ENCODE results near the gene CORO6.

The CORO6 gene

DNA sequence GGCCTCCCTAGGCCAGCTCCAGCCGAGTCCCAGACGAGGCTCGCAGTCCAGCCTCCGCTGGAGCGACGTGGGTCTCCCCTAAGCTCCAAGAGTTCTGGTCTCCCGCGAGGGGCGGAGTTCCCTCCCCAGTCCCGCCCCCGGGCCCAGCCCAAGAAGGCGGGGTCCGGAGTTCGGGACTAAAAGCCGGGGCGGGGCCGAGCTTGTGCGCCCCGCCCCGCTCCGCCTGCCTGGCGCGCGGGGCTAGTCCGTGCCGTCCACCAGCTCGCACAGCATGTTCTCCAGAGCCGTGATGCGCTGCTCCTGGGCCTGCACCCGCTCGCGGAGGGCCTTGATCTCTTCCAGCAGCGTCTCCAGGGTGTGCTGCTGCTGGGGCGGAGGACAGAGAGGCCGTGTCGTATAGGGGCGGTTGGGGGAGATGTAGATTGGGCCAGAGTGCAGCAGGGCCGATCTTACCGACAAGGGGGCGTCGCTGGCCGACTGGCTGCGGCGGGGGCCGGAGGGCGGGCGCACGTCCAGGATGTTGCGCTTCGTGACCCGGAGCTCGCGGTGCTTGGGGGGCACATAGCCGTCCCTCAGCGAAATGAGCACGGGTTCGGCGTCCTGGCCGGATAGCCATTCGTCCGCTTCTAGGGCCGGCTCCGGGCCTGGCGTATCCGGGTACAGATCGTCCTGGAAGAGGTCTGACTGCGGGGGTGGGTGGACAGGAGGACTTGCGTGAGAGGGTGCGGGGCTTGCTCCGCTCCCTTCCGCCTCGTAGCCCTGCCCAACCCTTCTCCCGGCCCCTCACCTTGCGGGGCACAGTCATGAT is 7.0 kb downstream of the CORO6 start:
- peak; percentile 39 for DNase-seq (ENCODE audit: low read depth, low spot score)
- peak overlapping the region; percentile 9; the same call in 1 of the 2 replicates for H3K4me3 ChIP-seq (ENCODE audit: low read length)

DNA sequence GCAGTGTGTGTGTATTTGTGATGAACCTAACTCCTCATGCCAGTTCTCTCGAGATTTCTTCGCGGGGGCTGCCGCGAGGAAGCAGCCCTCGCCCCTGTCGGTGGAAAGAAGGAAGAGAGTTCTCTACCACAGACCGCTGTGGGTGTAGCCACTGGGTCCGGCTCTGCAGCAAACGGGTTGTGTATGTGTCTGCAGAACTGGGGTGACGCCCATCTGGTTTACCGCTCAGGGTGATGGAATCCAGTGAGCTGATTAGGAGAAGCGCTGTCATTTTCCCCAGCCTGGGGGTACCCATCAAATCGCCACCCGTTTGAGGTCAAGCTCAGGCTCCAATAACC is 7.7 kb downstream of the CORO6 start:
- no peak for DNase-seq (ENCODE audit: low read depth, low spot score)
- no peak overlapping the region for H3K4me3 ChIP-seq (ENCODE audit: low read length)

DNA sequence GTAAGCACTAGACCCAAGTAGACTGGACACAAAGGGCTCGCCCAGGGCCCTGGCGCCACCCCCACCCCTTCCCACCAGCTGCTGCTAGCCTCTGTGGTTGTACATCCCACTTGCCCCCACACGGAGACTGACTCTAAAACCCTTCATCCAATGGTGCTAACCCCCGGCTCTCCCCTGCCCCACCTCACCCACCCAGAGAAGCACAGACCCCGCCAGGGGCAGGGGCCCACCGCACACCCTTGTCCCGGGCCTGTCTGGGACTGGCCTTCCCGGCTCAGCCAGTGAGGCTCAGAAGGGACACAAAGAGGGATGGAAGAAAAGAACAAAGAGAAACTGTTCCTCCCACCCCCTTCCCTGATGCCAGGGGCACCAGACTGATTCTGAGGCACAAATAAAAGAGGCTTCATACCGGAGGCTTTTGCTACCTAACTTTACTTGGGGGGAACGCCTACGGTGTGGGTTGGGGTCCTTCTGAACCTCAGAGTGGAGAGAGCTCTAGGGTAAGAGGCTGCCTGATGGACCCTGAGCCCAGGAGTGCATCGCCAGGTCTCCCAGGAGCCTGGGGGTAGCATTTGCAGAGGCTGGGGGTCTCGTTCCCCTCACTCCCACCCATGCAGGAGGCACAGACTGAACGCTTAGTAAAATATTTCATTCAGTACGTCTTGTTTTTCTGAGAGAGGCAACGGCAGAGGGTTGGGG is 8.2 kb downstream of the CORO6 start:
- DNase-seq (ENCODE audit: low read depth, low spot score) = no peak
- H3K4me3 ChIP-seq (ENCODE audit: low read length) = no peak overlapping the region

DNA sequence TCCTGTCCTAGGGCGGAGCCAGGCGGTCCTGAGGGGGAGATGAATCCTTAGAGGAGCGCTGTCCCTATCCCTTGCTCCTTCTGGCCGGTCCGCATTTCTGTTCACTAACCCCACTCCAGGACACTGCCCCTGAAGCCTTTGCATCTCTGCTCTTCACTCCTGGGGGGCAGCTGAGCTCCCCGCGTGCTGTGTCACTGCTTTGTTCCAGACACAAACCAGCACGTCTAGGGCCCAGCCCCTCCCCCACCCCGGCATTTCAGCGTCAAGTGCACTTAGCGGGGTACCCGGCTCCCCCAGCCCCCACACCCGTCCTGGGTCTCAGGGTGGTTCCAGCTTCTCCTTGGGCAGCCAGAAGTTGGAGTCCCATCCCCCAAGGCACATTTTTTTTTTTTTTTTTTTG is 8.9 kb downstream of the CORO6 start:
- no peak overlapping the region for H3K4me3 ChIP-seq (ENCODE audit: low read length)
- DNase-seq (ENCODE audit: low read depth, low spot score) = no peak

DNA sequence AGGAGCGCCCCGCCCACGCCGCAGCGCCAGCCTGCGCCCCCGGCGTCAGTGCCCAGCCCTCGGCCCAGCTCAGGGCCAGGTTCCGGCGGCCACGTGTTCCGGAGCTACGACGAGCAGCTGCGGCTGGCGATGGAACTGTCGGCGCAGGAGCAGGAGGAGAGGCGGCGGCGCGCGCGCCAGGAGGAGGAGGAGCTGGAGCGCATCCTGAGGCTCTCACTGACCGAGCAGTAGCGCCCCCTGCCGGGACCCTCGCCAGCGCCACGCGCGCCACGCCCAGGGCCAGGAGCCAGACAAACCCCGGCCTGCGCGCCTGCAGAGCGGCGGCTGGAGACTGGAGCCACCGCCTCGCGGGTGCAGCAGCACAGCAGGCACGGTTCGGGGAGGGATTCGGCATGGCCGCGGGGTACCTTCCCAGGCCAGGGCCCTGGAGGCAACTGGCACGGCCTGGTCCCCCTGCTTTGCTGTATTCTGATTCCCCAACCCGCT is 9.3 kb downstream of the CORO6 start:
- H3K4me3 ChIP-seq (ENCODE audit: low read length) = no peak overlapping the region
- no peak for DNase-seq (ENCODE audit: low read depth, low spot score)

DNA sequence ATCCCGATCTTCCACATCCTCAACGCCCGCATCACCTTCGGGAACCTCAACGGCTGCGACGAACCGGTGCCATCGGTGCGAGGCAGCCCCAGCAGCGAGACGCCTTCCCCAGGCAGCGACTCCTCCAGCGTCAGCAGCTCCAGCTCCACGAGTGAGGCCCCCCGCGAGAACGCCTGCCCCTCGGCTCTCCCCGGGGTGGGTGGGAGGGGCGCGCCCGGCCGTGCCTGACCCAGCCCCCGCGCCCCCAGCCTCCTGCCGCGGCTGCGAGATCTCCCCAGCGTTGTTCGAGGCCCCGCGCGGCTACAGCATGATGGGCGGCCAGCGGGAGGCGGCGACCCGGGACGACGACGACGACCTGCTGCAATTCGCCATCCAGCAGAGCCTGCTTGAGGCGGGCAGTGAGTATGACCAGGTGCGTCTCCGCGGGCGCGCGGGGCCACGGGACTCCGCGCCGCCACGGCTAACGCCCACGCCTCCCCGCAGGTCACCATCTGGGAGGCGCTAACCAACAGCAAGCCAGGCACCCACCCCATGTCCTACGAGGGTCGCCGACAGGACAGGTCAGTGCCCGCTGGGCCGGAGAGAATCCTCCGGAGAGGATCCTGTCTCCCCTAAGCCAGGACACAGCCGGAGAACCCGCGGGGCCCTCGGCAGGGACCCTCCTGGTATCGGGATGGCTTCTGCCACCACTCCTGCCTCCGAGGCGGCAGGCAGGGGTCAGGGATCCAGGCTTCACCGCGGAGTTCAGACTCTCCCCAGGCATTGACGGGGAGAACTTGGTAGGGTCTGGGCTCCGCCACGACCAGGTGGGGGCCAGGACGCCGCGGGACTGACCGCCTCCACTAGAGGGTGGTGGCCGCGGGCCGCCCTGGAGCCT is 10.1 kb downstream of the CORO6 start:
- DNase-seq (ENCODE audit: low read depth, low spot score) = no peak
- no peak overlapping the region for H3K4me3 ChIP-seq (ENCODE audit: low read length)

DNA sequence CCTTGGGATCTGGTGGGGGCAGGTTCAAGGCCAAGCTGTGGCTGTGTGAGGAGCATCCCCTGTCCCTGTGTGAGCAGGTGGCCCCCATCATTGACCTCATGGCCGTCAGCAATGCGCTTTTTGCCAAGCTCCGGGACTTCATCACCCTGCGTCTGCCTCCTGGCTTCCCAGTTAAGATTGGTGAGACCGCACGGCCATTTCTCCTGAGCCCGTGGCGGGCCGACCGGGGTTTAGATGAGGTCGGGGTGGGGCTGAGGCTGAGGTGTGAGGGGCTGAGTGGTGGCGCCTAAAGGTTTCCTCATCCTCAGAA is 10.7 kb downstream of the CORO6 start:
- DNase-seq (ENCODE audit: low read depth, low spot score) = no peak
- no peak overlapping the region for H3K4me3 ChIP-seq (ENCODE audit: low read length)

DNA sequence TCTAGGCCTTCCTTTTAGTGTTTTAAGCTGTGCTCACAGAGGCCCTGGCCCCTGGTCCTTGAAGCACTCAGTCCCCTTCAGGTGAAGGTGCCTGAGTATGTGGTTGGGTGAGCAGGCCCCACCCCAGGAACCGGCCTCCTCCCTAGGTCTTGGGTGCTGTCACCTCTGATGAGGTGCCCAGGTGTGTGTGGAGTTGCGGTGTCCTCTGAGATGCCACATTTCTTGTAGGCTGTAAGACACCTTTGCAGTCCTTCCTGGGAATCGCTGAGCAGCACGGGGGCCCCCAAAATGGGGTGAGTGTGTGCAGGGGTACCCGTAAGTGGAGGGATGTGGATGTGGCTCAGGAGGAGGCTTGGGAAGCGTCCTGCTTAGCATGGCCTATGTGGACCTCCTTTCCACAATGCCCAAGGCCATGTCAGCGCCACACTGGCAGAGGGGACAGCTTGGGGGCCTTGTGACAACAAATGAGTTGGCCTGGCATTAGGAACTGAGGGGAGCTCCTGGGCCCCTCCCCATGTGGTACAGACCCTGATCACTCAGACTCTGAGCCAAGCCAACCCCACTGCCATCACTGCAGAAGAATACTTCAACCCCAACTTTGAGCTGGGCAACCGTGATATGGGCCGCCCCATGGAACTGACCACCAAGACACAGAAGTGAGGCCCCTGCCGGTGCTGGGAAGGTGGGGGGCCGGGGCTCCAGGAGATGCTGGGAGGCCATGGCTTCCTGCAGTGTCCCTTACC is 11.2 kb downstream of the CORO6 start:
- no peak for DNase-seq (ENCODE audit: low read depth, low spot score)
- H3K4me3 ChIP-seq (ENCODE audit: low read length) = no peak overlapping the region

DNA sequence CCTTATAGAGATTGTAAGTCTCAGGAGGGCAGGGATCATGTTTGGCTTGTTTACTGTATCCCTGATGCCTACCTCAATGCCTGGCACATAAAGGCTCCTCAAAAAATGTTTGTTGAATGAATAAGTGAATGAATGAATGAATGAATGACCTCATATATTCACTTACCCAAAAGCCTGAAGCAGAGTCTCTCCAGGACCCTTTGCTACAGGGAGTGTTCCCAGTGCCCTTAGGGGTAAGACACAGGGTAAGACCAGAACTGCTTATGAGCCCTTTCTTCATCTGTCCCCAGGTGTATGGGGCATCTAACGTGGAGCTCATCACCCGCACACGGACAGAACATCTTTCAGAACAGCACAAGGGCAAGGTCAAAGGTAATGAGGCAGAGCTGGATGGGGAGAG is 12.3 kb downstream of the CORO6 start:
- H3K4me3 ChIP-seq (ENCODE audit: low read length) = no peak overlapping the region
- no peak for DNase-seq (ENCODE audit: low read depth, low spot score)

DNA sequence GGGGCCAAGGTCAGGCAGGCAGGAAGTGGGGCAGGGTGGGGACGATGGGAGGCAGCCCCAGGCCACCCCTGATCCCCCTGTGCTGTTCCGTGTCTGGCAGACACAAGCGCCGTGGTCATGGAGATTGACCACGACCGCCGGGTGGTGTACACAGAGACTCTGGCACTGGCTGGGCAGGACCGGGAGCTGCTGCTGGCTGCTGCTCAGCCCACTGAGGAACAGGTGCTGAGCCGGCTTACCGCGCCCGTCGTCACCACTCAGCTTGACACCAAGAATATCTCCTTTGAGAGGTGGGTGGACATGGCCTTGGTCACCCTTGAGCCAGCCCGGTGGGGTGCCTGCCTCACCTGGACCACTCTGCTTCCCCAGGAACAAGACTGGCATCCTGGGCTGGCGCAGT is 13.7 kb downstream of the CORO6 start:
- no peak overlapping the region for H3K4me3 ChIP-seq (ENCODE audit: low read length)
- DNase-seq (ENCODE audit: low read depth, low spot score) = no peak

DNA sequence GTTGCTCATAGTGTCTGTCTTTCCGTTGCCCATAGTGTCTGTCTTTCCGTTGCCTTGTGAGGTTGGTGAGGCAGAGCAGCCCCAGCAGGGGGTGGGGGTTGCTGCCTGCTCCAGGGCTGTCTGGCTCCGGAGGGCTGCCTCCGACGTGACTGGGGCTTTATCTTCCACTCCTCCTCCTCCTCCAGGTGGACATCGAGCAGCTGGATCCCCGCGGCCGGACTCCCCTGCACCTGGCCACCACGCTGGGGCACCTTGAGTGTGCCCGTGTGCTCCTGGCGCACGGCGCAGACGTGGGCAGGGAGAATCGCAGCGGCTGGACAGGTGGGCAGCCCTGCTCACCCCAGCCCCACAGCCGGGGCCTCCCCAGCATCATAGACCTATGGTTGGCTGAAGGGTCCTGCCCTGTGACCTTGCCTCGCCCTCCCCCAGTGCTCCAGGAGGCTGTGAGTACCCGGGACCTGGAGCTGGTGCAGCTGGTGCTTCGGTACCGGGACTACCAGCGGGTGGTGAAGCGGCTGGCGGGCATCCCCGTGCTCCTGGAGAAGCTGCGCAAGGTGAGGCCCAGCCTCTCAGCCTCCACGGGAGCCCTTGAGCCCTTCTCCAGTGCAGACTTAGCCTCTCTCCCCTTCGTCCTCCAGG is 15.0 kb downstream of the CORO6 start:
- DNase-seq (ENCODE audit: low read depth, low spot score) = no peak
- no peak overlapping the region for H3K4me3 ChIP-seq (ENCODE audit: low read length)

DNA sequence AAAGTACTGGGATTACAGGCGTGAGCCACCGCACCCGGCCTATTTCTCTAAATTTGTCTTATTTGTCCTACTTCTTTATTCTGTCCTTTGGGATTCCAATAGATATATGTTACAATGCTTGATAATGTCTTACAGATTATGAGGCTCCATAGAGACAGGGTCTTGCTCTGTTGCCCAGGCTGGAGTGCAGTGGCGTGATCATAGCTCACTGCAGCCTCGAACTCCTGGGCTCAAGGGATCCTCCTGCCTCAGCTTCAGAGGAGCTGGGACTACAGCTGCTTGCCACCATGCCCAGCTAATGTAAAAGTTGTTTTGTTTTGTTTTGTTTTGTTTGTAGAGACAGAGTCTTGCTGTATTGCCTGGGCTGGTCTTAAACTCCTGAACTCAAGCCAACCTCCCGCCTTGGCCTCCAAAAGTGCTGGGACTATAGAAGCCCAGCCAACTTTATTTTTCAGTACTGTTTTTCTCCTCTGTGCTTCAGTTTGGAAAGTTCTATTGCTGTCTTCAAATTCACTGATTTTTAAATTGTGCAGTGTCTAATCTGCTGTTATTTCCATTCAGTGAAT is 19.5 kb downstream of the CORO6 start:
- DNase-seq (ENCODE audit: low read depth, low spot score) = no peak
- H3K4me3 ChIP-seq (ENCODE audit: low read length) = no peak overlapping the region

DNA sequence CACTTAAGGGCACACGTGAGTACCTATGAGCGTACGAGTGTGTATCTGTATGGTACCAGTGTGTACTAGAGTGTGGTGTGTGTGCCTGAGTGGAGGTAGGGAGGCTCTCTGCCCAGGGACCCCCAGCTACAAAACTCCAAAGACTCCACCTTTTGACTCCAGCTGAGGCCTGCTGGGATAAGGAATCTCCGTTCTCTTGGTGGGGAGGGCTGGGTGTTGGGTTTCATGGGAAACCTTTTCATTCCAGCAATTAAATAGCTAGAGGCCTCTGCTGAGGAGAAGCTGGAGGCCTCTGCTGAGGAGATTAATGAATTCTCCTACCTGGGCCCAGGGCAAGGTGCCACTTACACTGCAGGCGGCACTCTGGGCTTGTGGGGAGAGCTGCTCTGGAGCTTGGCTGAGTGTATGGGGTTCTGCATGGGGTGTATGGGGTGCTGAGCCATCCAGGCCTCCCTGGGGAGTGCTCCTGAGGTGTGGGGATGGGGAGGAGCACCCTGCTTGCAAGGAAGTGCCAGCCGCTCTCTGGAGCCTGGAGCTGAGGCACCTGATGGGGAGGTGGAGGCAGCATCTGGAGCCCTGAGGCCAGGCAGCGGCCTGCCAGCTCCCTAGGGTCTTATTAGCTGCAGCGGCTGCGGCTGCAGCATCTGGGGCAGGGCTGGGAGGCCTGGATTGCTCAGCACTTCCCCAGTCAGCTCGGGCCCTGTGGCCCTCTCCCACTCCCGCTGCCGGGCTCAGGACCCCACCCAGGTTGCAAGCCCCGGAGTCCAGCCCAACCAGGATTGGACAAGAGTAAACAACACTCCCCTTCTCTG is 25.1 kb downstream of the CORO6 start:
- no peak overlapping the region for H3K4me3 ChIP-seq (ENCODE audit: low read length)
- no peak for DNase-seq (ENCODE audit: low read depth, low spot score)

DNA sequence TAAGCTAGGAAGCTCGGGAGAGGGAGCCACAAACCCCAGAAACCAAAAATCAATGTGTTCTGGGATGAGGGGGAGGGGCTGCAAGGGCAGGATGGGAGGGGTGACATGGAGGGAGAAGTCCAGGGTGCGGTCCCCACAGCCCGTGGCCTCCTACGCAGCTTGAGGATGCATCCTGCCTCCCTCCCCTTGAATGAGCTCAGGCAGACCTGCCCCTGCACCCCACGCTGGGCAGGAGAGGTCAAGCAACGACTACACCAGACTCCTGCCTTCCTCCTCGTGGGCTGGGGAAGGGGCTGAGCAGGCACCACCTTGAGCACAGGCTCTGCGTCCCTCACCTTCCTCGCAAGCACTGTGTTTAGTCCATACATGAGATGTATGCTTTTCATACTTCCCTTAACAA is 25.9 kb downstream of the CORO6 start:
- no peak for DNase-seq (ENCODE audit: low read depth, low spot score)
- H3K4me3 ChIP-seq (ENCODE audit: low read length) = no peak overlapping the region

DNA sequence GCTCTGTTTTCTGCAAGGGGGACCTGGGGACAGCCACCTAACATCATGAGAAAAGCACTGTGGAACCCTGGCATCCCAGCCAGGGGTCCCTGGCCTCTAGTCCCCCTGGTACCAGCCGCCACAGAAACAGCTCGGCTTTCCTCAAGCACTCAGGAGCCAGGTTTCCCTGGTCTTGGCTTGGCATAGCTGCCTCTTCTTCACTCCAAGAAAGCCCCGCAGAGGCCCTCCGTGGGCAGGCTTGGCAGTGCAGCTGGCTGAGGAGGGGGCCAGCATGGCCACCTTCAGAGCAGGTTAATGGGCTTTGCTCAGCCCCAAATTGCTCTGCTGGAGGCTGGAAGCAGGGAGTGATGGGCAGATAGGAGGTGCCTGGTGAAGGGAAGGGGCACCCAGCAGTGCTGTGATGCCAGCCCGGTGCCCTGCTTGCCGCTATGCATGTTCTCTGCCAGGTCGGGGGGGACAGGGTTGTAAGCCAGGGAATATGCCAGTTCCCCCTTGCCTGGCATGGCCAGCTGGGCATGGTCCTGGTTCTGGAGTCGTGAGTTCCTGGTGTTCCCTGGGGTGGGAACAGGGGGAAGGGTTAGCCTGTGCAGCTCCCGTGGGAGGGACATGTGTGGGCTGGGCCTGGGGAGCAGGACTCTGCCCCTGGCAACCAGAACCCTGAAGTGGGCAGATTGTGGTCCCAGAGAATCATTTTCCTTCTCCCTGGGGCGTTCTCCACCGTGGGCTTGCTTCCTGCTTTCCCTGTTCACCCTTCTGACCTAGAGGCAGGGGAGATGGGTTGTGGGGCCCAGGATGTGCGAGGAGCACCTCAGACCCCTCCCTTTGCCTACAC is 26.6 kb downstream of the CORO6 start:
- no peak overlapping the region for H3K4me3 ChIP-seq (ENCODE audit: low read length)
- no peak for DNase-seq (ENCODE audit: low read depth, low spot score)

DNA sequence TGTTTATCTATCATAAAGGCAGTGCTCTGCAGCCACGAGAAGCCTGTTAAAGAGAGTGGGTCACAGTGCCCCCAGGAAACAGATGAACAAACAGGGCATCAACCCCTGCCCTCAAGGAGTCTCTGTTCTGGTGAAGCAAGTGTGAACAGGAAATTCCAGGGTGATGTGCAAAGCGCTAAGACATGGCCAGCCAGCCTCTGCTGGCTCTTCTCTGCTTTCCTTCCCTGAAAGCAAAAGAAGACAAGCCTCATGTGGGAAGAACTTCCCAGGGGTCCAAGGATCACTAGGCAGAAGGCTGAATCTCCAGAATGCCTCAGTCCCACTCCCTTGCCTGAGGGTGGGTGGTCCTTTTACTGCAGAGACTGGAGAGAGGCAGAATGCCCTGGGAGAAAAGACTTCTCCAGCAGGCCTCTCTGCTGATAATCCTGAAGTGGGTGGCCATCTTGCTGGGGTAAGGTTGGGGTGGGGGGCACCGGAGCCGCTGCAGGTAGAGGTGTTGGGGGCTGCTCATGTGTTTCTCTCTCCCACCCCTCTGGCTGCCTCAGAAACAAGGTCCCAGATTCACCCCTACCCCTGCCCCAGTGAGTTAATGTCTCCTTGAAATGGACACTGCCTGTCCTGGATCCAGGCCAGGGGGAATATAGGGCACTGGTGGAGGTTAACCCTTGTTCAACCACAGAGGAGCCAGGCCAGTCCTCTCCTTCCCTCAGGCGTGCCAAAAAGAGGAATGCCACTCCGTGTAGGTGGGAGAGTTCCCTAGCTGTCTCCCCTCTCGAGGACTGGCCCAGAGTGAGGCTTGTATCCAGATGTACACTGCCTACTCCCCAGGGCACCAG is 27.4 kb downstream of the CORO6 start:
- no peak for DNase-seq (ENCODE audit: low read depth, low spot score)
- H3K4me3 ChIP-seq (ENCODE audit: low read length) = no peak overlapping the region
